ENCODE results near the gene ZNF772. TPM values are rescaled to one million over a fixed set of nuclear protein-coding genes. Genes with fewer than 3 reads are reported as not detected.

The ZNF772 gene
- total RNA-seq, 1 experiment from 2014 or later: 0.37 TPM

GRCh38 chr19:57465680-57466381 is 11.5 kb downstream of the ZNF772 start:
- no peaks in the 10 kb centered on the region for H3K9me2 ChIP-seq (ENCODE audit: insufficient read depth)
- no peaks in the 10 kb centered on the region for H3K79me2 ChIP-seq (ENCODE audit: insufficient read depth, low read length)
- no peak overlapping the region for H3K4me3 ChIP-seq (replicated peaks in 1 of 2; ENCODE audit: low read depth in 1 of 2, low read length in 2 of 2)
- intact Hi-C loops (cut with micrococcal nuclease): loop anchor here (5.0 kb wide), 1 partner anchor 436 kb away; no protein-coding TSS in a partner anchor
- no peaks in the 10 kb centered on the region for H4K20me1 ChIP-seq (ENCODE audit: insufficient read depth)
- H3K27me3 ChIP-seq (ENCODE audit: insufficient read depth, low read length): no peaks in the 10 kb centered on the region
- no peak overlapping the region for H3K27ac ChIP-seq (ENCODE audit: low read depth, low read length)
- DNase-seq (ENCODE audit: low read depth, low spot score) (peak; percentile 59), ATAC-seq (peak; percentile 92)
- no peak overlapping the region for H2AFZ ChIP-seq (ENCODE audit: low read depth, low read length, poor library complexity, severe bottlenecking)
- TF ChIP-seq RAD21 (IDR thresholded peaks at IDR 0.05; ENCODE audit: low read depth) (peak; percentile 75), SRF (IDR thresholded peaks at IDR 0.05; ENCODE audit: low read depth) (no peak), SIN3A (IDR thresholded peaks at IDR 0.05; ENCODE audit: low read depth) (no peak), ATF3 (IDR thresholded peaks at IDR 0.05) (no peak), ZBTB33 (IDR thresholded peaks at IDR 0.05; ENCODE audit: extremely low read depth, insufficient replicate concordance, low read length) (no peak), POLR2AphosphoS5 (IDR thresholded peaks at IDR 0.05; ENCODE audit: low read depth, low read length) (no peak), FOSL1 (IDR thresholded peaks at IDR 0.05; ENCODE audit: low read depth) (no peak), CTCF (IDR thresholded peaks at IDR 0.05 in 2 of 3, conservative IDR thresholded peaks at IDR 0.05 in 1 of 3; ENCODE audit: borderline replicate concordance in 1 of 3, insufficient read depth in 1 of 3, low read depth in 2 of 3, low read length in 2 of 3) (peak; percentile 27 to 71 (median 65); a peak in 5 of 6 replicates), TCF7L2 (IDR thresholded peaks at IDR 0.05; ENCODE audit: borderline replicate concordance, extremely low read depth, insufficient read depth, insufficient read length) (no peak), ZFX (IDR thresholded peaks at IDR 0.05) (no peak), JUND (IDR thresholded peaks at IDR 0.05) (no peak)
- CTCF ChIA-PET: no interaction called here
- H3K36me3 ChIP-seq (ENCODE audit: control insufficient read depth in 1 of 2, insufficient read depth in 2 of 2, low read length in 2 of 2): no peaks in the 10 kb centered on the region
- RAD21 ChIA-PET (ENCODE audit: low non-redundant PET in 1 of 2, low total read pairs in 2 of 2, uncharacterized antibody in 2 of 2, unreplicated experiment in 2 of 2): interaction anchor here in 1 of 2 experiments (0.5 kb wide), 1 partner anchor 767 kb away, joined by 4 read pairs; no protein-coding TSS in a partner anchor
- H3K9me3 ChIP-seq (ENCODE audit: control insufficient read depth in 1 of 2, insufficient read depth in 1 of 2, low read depth in 1 of 2, low read length in 2 of 2): peaks cover 0 to 23% of the 10 kb centered on the region in 2 experiments; a peak in 3 of 4 replicates
- no peak overlapping the region for H3K4me2 ChIP-seq (ENCODE audit: low read length)
- BruUV-seq (replicated peaks): no TSS peak
- POLR2A ChIA-PET: no interaction called here
- no peak overlapping the region for H3K9ac ChIP-seq (ENCODE audit: low read length)
- H3K4me1 ChIP-seq (ENCODE audit: control insufficient read depth in 1 of 2, insufficient read depth in 2 of 2, low read length in 2 of 2): no peaks in the 10 kb centered on the region

Measured in HCT116 (cell line).